IMR-90 (cell line): Measurements from ENCODE around the gene CTDP1.

Source experiments
- BHLHE40 ChIP-seq: fragments of 150-350 bp; IDR thresholded peaks from 2 replicates; pipeline ENCODE4 v1.6.1; 2016; ENCODE audit warnings: mild to moderate bottlenecking, low read depth, low read length
- CEBPB ChIP-seq: IDR thresholded peaks from 2 replicates; pipeline ENCODE4 v1.6.1; 2012; ENCODE audit warnings: low read depth, low read length, improper control_type of control experiment
- CHD1 ChIP-seq: IDR thresholded peaks from 2 replicates; pipeline ENCODE4 v1.6.1; 2012; ENCODE audit warnings: low read depth, low read length, improper control_type of control experiment
- FOS ChIP-seq: fragments of 150-350 bp; IDR thresholded peaks from 2 replicates; pipeline ENCODE4 v1.6.1; 2016; ENCODE audit warnings: low read depth, low read length
- MAFK ChIP-seq: IDR thresholded peaks from 2 replicates; pipeline ENCODE4 v1.6.1; 2012; ENCODE audit warnings: low read depth, low read length, improper control_type of control experiment
- MAZ ChIP-seq: IDR thresholded peaks from 2 replicates; pipeline ENCODE4 v1.6.1; 2012; ENCODE audit warnings: low read depth, mild to moderate bottlenecking, low read length, improper control_type of control experiment, moderate library complexity, borderline replicate concordance
- NFE2L2 ChIP-seq: fragments of 150-350 bp; IDR thresholded peaks from 2 replicates; pipeline ENCODE4 v1.6.1; 2016; ENCODE audit warnings: low read depth, mild to moderate bottlenecking, low read length
- POLR2A ChIP-seq: IDR thresholded peaks from 2 replicates; pipeline ENCODE4 v1.6.1; 2012; ENCODE audit warnings: mild to moderate bottlenecking, low read depth, low read length
- RAD21 ChIP-seq: IDR thresholded peaks from 2 replicates; pipeline ENCODE4 v1.6.1; 2012; ENCODE audit warnings: low read length, improper control_type of control experiment
- RCOR1 ChIP-seq: IDR thresholded peaks from 2 replicates; pipeline ENCODE4 v1.6.1; 2012; ENCODE audit warnings: mild to moderate bottlenecking, low read length, improper control_type of control experiment; ENCODE audit not compliant: insufficient replicate concordance
- RFX5 ChIP-seq: IDR thresholded peaks from 2 replicates; pipeline ENCODE4 v1.8.0; 2012; ENCODE audit warnings: low read depth, mild to moderate bottlenecking, low read length, moderate library complexity
- SMC3 ChIP-seq: fragments of 150-350 bp; IDR thresholded peaks from 2 replicates; pipeline ENCODE4 v1.6.1; 2016; ENCODE audit warnings: low read depth, mild to moderate bottlenecking, antibody characterized with exemption, low read length, moderate library complexity
- TF ChIP-seq, protein P1 (sequence below): conservative IDR thresholded peaks from 2 replicates; pipeline ENCODE4 v1.5.1; 2012; ENCODE audit warnings: mild to moderate bottlenecking, low read depth, low read length, improper control_type of control experiment
- TF ChIP-seq, protein P2 (sequence below): fragments of 150-350 bp; IDR thresholded peaks from 2 replicates; pipeline ENCODE4 v1.6.1; 2017; ENCODE audit warnings: mild to moderate bottlenecking, antibody characterized with exemption, low read length, low read depth

DNA sequence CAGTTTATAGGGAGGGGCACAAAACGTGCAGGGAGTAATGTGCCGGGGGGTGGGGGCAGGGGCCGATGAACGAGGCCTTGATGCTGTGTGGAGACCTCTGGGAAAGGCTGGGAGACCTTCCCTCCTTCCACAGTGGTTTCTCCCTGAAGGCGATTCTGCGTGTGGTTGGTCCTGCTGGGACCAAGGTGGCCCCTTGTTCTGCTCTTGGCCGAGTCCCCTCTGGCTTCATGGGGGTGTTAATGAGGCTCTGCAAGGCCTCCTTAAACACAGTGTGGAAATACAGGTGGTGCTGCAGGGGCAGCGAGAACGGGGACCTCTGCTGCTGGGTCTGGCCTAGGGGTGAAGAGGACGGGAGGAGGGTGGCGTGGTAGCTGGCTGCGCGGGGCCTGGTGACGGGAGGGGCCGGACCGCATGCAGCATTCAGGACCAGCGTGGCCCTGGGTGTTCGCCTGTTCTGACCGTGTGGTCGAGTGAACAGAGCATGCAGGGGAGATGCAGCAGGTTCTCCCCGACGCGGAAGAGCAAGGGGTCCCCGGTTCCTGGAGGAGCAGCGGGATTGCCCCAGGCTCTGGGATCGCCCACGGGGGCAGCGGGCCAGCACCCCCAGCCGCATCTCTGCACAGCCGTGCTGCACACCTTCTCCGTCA is 76.0 kb downstream of the CTDP1 start:
- TF ChIP-seq MAFK (no peak), POLR2A (no peak), SMC3 (no peak), RAD21 (no peak), CEBPB (no peak), MAZ (no peak), FOS (no peak), BHLHE40 (no peak), NFE2L2 (no peak), RCOR1 (no peak), CHD1 (no peak), RFX5 (no peak)
- TF ChIP-seq, protein P1, sequence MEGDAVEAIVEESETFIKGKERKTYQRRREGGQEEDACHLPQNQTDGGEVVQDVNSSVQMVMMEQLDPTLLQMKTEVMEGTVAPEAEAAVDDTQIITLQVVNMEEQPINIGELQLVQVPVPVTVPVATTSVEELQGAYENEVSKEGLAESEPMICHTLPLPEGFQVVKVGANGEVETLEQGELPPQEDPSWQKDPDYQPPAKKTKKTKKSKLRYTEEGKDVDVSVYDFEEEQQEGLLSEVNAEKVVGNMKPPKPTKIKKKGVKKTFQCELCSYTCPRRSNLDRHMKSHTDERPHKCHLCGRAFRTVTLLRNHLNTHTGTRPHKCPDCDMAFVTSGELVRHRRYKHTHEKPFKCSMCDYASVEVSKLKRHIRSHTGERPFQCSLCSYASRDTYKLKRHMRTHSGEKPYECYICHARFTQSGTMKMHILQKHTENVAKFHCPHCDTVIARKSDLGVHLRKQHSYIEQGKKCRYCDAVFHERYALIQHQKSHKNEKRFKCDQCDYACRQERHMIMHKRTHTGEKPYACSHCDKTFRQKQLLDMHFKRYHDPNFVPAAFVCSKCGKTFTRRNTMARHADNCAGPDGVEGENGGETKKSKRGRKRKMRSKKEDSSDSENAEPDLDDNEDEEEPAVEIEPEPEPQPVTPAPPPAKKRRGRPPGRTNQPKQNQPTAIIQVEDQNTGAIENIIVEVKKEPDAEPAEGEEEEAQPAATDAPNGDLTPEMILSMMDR: no peak
- TF ChIP-seq, protein P2, sequence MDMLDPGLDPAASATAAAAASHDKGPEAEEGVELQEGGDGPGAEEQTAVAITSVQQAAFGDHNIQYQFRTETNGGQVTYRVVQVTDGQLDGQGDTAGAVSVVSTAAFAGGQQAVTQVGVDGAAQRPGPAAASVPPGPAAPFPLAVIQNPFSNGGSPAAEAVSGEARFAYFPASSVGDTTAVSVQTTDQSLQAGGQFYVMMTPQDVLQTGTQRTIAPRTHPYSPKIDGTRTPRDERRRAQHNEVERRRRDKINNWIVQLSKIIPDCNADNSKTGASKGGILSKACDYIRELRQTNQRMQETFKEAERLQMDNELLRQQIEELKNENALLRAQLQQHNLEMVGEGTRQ: no peak
